ENCODE measurements around the gene APPL2. TPM values are rescaled to one million over a fixed set of nuclear protein-coding genes. Genes with fewer than 3 reads are reported as not detected.

Gene APPL2, protein sequence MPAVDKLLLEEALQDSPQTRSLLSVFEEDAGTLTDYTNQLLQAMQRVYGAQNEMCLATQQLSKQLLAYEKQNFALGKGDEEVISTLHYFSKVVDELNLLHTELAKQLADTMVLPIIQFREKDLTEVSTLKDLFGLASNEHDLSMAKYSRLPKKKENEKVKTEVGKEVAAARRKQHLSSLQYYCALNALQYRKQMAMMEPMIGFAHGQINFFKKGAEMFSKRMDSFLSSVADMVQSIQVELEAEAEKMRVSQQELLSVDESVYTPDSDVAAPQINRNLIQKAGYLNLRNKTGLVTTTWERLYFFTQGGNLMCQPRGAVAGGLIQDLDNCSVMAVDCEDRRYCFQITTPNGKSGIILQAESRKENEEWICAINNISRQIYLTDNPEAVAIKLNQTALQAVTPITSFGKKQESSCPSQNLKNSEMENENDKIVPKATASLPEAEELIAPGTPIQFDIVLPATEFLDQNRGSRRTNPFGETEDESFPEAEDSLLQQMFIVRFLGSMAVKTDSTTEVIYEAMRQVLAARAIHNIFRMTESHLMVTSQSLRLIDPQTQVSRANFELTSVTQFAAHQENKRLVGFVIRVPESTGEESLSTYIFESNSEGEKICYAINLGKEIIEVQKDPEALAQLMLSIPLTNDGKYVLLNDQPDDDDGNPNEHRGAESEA
- 35.6 TPM for total RNA-seq (ENCODE audit: unreplicated experiment)
- long read RNA-seq, partial matches to known transcripts: 5 of 8 reads
- long read RNA-seq, other reads (novel, unspliced or antisense): 0 of 8 reads

DNA sequence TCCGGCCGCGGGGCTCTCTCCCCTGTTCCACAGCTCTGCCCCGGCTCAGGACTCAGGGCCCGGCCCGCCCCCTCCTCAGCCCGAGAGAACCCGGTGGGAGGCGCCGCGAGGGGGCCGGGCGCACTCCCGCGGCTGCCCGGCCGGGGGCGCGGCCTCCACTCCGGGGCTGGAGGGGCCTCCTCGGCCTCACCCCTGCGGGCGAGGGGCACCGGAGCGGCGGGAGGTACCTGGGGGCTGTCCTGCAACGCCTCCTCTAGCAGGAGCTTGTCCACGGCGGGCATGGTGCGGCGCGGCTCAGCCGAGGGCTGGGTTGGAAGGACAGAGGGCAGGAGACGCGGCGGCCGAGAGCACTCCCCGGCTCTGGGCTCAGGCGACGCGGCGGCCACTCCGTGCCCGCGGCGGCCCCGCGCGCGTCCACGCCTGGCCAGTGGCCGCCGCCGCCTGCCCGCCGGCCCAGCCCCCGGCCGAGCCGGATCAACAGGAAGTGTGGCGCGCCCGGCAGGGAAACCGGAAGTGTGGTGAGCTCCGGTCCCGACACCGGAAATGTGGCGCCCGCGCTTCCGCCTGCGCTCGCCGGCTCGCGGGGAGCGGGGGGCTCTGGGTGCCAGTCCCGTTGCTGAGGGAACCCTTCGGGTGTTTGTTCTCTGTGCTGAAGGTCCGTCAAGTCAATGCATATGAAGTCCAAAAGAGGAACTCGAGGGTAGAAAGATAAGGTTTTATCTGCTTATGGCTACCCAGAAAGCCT lies at the start of gene APPL2:
APPL2 (minus strand) TSS at position 443 of the 745 bp plus-strand sequence; CDS start at position 281, 162 bp downstream.
- DNase-seq: peak; percentile 89
- H3K9me3 Mint-ChIP-seq (ENCODE audit: unreplicated experiment): no peaks in the 10 kb centered on the region
- peak within 1 kb of the TSS; percentile 89 for H3K27ac Mint-ChIP-seq (ENCODE audit: unreplicated experiment)
- H3K27me3 Mint-ChIP-seq (ENCODE audit: unreplicated experiment): peaks cover 3% of the 10 kb centered on the region
- peak within 1 kb of the TSS; percentile 94 for H3K4me3 Mint-ChIP-seq (ENCODE audit: unreplicated experiment)
- TF ChIP-seq, protein P1, sequence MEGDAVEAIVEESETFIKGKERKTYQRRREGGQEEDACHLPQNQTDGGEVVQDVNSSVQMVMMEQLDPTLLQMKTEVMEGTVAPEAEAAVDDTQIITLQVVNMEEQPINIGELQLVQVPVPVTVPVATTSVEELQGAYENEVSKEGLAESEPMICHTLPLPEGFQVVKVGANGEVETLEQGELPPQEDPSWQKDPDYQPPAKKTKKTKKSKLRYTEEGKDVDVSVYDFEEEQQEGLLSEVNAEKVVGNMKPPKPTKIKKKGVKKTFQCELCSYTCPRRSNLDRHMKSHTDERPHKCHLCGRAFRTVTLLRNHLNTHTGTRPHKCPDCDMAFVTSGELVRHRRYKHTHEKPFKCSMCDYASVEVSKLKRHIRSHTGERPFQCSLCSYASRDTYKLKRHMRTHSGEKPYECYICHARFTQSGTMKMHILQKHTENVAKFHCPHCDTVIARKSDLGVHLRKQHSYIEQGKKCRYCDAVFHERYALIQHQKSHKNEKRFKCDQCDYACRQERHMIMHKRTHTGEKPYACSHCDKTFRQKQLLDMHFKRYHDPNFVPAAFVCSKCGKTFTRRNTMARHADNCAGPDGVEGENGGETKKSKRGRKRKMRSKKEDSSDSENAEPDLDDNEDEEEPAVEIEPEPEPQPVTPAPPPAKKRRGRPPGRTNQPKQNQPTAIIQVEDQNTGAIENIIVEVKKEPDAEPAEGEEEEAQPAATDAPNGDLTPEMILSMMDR (IDR thresholded peaks at IDR 0.05; ENCODE audit: partially characterized antibody, unreplicated experiment): peak; percentile 61
- peaks cover 17% of the 10 kb centered on the region for H3K4me1 Mint-ChIP-seq (ENCODE audit: low read depth, unreplicated experiment)
- H3K36me3 Mint-ChIP-seq (ENCODE audit: unreplicated experiment): no peaks in the 10 kb centered on the region

DNA sequence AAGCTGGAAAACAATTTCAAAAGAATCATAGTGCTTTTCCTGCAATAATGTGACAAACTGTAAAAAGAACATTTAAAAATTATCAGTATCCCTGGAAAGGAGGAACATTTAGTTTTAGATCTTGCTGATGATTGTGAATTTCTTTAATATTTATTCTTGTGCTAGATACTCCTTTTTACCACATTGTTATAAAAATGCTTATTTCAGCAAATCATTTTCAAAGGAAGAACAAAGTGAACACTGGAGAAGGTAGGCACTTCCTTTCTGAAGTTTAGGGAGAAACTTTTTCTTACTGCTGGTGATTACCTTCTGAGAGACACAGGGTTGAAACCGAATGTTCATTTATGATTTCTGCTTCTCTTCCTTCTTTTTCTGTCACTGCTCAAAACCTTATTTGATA lies 49.4 kb upstream of the APPL2 start:
- Mint-ChIP-seq H3K4me3 (ENCODE audit: unreplicated experiment) (no peak overlapping the region), H3K9me3 (ENCODE audit: unreplicated experiment) (peaks cover 3% of the 10 kb centered on the region), H3K36me3 (ENCODE audit: unreplicated experiment) (no peaks in the 10 kb centered on the region), H3K27ac (ENCODE audit: unreplicated experiment) (no peak overlapping the region), H3K4me1 (ENCODE audit: low read depth, unreplicated experiment) (no peaks in the 10 kb centered on the region), H3K27me3 (ENCODE audit: unreplicated experiment) (no peaks in the 10 kb centered on the region)
- DNase-seq: no peak
- TF ChIP-seq, protein P1 (IDR thresholded peaks at IDR 0.05; ENCODE audit: partially characterized antibody, unreplicated experiment): no peak

DNA sequence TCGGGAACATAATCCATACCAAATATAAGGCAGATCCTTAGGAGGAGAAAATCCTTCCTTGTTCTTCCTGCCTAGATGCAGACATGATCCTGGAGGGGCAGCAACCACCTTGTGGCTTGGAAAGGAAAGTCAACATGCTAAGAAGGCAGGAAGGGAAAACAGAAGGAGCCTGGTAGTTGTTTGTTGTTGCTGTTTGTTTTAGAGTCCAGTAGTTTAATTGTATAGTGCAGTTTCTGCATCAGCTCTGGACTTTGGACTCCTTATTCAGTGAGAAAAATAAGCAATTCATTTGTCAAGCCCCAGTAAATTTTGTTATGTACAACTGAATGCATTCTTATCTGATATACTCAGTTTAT lies 45.7 kb upstream of the APPL2 start:
- no peak for DNase-seq
- Mint-ChIP-seq H3K36me3 (ENCODE audit: unreplicated experiment) (no peaks in the 10 kb centered on the region), H3K4me3 (ENCODE audit: unreplicated experiment) (no peak overlapping the region), H3K27ac (ENCODE audit: unreplicated experiment) (no peak overlapping the region), H3K27me3 (ENCODE audit: unreplicated experiment) (no peaks in the 10 kb centered on the region), H3K4me1 (ENCODE audit: low read depth, unreplicated experiment) (no peaks in the 10 kb centered on the region), H3K9me3 (ENCODE audit: unreplicated experiment) (peaks cover 3% of the 10 kb centered on the region)
- TF ChIP-seq, protein P1 (IDR thresholded peaks at IDR 0.05; ENCODE audit: partially characterized antibody, unreplicated experiment): no peak

DNA sequence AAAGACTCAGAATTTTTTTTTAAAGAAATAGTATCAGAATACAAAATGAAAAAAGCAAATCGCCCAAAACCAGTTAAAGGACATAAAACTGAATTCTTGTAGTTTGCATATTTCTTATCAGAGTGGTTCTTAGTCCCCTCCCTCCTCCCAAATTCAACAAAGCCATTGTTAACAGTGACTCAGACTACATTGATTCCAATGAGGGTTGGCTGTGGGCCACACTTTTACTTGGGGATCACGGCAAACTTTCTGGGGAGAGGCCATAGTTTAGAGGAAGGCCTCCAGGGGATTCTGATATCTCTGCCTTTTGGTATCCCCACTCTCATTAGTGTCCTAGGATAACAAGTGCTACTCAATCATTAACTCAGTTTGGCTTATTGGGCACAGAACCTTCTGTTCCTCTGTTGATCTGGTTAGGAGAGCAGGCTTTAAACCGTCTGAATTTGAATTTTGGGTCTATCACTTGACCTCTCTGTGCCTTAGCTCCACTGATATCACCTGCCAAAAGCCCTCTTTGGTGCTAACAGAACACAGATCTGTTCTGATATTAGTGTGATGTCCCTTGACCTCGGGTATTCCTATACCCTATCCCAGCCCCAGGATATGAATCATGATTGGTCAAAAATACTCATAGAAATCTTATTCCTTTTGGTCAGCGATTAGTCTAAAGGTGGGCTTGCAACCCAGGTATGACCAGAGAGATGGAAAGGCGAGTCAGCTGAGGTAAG lies 45.2 kb upstream of the APPL2 start:
- TF ChIP-seq, protein P1 (IDR thresholded peaks at IDR 0.05; ENCODE audit: partially characterized antibody, unreplicated experiment): no peak
- DNase-seq: no peak

More for the DNA sequence above, 45.2 kb upstream of the APPL2 start:
- Mint-ChIP-seq H3K4me1 (ENCODE audit: low read depth, unreplicated experiment) (no peaks in the 10 kb centered on the region), H3K9me3 (ENCODE audit: unreplicated experiment) (peaks cover 3% of the 10 kb centered on the region), H3K4me3 (ENCODE audit: unreplicated experiment) (no peak overlapping the region), H3K27ac (ENCODE audit: unreplicated experiment) (no peak overlapping the region), H3K36me3 (ENCODE audit: unreplicated experiment) (no peaks in the 10 kb centered on the region), H3K27me3 (ENCODE audit: unreplicated experiment) (no peaks in the 10 kb centered on the region)

All from glutamatergic neuron (in vitro differentiated cells).